Neural progenitor cell (in vitro differentiated cells): ENCODE measurements around the gene CCDC61.

Experiments used
- CTCF ChIP-seq: fragments of 200-600 bp; sonication (generic); IDR thresholded peaks from 2 replicates; pipeline ENCODE4 v1.5.1; 2017; ENCODE audit warnings: antibody characterized with exemption, mild to moderate bottlenecking
- EZH2 ChIP-seq: fragments of 200-600 bp; sonication (generic); IDR thresholded peaks from 2 replicates; pipeline ENCODE4 v1.6.1; 2017; ENCODE audit warnings: antibody characterized with exemption, mild to moderate bottlenecking, moderate library complexity
- EZH2phosphoT487 ChIP-seq: fragments of 200-600 bp; sonication (generic); IDR thresholded peaks from 2 replicates; pipeline ENCODE4 v1.6.1; 2017; ENCODE audit warnings: antibody characterized with exemption

GRCh38 chr19:45962021-45962420 lies 33.2 kb upstream of the CCDC61 start:
- TF ChIP-seq CTCF (no peak), EZH2 (no peak), EZH2phosphoT487 (no peak)
